ENCODE measurements around the gene MARCHF6.

Gene MARCHF6

DNA sequence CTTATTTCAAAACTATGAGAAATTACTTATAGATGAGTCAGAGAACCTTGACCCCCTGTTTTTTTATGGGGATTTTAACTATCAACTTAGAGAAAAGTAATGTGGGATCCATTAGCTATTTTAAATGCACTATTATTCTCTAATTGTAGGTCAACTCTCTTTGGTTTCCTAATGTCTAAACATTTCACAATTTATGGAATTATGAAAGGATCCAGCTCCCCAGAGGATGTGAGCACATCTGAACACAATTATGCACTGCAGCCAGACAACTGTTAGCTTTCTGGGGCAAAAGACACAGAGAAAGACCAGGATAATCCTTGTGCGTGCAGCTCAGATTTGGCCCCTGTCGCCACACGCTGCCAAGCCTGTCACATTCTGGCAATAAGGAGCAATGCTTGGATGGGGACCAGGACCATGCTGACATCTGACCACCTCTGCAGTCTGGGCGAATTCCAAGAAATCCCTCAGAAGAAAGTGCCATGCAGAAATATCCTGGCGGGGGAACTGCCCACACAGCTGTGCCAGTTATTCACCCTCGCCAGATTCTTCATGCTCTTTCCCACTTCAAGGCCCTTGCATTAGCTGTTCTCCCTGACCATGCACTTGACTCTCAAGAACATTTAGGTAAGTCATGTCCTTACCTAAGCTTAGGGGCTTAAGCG is 23.5 kb upstream of the MARCHF6 start:
- TF ChIP-seq, protein P1, sequence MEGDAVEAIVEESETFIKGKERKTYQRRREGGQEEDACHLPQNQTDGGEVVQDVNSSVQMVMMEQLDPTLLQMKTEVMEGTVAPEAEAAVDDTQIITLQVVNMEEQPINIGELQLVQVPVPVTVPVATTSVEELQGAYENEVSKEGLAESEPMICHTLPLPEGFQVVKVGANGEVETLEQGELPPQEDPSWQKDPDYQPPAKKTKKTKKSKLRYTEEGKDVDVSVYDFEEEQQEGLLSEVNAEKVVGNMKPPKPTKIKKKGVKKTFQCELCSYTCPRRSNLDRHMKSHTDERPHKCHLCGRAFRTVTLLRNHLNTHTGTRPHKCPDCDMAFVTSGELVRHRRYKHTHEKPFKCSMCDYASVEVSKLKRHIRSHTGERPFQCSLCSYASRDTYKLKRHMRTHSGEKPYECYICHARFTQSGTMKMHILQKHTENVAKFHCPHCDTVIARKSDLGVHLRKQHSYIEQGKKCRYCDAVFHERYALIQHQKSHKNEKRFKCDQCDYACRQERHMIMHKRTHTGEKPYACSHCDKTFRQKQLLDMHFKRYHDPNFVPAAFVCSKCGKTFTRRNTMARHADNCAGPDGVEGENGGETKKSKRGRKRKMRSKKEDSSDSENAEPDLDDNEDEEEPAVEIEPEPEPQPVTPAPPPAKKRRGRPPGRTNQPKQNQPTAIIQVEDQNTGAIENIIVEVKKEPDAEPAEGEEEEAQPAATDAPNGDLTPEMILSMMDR (IDR thresholded peaks at IDR 0.05) = no peak

DNA sequence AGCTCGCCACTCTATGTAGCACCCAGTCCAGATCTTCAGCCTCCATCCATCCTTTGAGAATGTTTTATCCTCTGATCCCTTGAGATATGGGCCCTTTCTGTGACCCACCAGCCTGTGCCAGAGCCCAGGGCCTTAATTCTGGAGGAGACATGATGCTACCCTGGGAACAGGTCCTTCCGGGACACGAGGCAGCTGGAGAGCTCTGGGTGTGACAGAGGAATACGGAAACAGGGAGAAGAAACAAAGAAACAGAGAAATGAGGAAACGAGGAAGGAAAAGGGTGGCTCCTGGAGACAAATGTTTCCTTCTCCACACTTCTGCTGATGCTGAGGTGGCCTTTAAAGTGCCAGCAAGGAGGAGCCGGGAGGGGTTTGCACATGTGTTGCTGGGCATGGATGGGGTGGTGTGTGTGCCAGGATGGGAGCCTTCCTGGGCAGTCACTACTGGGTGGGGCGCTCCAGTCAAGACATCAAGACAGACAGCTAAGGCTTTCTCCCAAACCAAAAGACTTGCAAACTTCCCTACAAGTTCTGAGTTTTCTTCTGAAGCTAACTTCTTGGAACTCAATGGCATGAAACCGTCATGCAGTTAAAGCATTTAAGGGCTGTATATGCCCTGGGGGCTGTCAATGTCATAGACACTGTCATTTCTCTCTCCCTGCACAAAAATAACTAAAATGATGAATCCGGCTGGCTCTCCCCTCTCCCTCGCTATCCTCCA is 22.8 kb upstream of the MARCHF6 start:
- TF ChIP-seq, protein P1 (IDR thresholded peaks at IDR 0.05) = no peak

DNA sequence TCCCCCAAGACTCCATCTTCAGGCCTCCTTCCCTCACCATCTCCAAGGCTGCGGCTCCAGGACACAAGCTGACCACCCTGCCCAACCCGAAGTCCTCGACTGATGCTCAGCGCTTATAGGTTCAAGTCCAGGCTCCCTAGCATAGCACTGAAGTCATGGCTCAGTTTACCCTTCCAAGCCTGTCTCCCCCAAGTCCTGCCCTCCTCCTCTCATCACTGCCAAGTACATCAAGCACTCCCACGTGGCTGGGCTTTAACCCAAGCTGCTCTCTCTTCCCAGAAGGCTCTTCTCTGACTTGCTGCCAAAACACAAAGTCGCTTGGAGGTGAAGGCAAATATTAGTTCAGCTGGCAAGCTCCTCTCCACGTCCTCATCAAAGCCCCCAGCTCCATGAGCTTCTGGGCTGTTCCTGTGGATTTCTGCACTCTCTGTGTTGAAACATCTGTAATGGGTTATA is 22.1 kb upstream of the MARCHF6 start:
- TF ChIP-seq, protein P1 (IDR thresholded peaks at IDR 0.05) = no peak

DNA sequence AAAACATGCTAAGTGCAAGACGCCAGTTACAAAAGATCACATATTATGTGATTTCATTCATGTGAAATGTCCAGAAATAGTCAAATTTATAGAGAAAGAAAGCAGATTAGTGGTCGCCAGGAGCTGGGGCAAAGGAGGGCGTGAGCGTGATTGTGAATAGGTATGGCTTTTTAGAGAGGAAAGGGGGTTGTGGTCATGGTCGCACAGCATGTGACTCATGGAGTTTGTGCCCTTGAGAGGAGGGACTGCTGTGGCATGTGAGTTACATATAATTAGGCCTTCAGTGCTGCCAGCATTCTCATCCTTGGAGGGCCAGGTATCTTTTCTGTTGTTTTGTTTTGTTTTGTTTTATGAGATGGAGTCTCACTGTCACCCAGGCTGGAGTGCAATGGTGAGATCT is 21.2 kb upstream of the MARCHF6 start:
- TF ChIP-seq, protein P1 (IDR thresholded peaks at IDR 0.05) = no peak

DNA sequence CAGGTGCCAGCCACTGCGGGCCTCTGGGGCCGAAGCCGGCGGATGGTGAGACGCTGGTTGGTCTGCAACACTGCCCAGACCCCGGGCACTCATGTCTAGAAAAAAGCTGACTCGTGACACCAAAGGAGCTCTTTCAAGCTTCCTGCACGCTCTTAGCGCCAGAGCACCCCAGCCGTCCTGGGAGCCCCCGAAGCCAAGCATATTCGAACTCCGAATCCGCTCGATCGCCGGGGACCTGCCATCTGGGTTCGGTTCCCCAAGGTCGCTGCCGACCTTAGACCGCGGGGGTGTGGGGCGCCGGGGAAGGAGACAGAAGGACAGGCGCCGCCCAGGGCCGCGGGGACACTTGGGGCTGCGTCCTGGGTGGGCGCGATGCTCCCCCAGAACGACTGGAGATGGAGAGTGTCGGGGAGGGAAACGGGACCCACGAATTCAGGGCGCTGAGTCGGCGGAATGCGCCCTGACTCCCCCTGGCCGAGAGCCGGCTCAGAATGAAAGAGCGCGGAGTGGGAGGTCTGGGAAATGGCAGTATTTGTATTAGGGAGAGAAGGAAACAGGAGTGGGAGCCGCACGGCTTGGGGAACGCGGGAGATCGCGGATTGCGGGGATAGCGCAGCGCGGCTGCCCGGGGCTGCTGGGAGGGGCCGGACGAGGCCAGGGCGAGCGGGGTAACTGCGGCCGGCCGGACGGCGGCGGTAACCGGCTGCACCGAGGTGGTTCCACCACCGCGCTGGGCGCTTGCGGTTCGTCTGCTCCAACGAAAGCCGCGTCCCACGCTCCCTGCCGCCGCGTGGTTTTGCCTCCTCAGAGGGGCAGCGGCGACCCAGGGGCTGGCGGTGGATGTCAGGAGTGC is 20.1 kb upstream of the MARCHF6 start:
- TF ChIP-seq, protein P1 (IDR thresholded peaks at IDR 0.05) = no peak

DNA sequence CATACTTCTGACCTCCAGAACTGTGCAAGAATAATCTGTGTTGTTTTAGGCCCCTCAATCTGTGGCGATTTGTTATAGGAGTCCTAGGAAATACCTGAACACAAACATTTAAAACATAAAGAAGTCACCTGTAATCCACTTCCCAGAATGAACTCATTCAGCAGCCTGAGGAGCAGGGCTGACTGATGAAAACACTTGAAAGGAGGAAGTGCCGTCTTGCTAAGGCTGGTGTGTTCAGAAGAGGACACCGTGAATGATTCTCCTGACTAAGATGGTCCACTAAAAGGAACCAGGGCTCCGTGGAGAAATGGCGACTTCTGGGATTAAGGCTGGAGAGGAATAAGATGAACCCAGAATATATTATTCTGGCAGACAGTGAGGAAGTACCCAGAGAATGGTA is 18.7 kb upstream of the MARCHF6 start:
- TF ChIP-seq, protein P1 (IDR thresholded peaks at IDR 0.05) = no peak

DNA sequence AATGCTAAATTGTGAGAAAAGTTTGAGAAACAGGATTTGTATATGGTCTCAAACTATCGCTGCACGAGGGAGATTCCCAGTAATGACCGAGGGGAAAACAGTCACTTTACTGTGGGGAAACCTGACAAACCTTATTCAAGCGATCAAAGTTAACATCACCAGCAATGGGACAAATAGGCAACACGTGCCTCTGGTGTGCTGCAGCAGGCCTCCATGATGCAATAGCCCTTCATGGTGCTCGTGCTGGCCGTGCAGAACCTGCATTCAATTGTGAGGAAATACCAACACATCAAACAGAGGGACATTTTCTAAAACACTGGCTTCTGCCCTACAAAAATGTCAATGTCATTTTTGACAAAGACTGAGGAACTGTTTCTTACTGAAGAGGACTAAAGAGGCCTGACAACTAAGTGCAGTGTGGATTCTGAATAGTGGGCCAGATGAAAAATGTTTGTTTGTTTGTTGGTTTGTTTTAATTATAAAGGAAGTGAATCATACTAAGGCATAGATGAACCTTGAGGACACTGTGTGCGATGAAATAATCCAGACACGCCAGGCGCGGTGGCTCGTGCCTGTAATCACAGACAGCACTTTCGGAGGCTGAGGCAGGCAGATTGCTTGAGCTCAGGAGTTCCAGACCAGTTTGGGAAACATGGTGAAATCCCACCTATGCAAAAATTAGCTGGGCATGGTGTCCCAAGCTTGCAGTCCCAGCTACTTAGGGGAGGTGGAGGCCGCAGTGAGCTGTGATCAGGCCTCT is 17.6 kb upstream of the MARCHF6 start:
- TF ChIP-seq, protein P1 (IDR thresholded peaks at IDR 0.05) = no peak
